Stimulated activated memory B cell treated with anti-CD40 and anti-IgM and Interleukin-4, amounts not matched to agents 10 μg/mL and 1 μg/mL and 100 μg/mL, for 72 hours (primary cell): ENCODE measurements around the gene EPHA2.
"Not testable (repeated sequence)": the region's sequence is repeated elsewhere in the genome, so short reads cannot be mapped to it uniquely, and the experiment has no call there.

Experiments
- ATAC-seq: fragments of 150-1000 bp; cut with Tn5 transposase; 2 replicates; pipeline ENCODE4 v1.10.0; 2021
- H3K27ac Mint-ChIP-seq: one replicate; pipeline ENCODE4 v1.8.0; 2022; ENCODE audit warnings: mild to moderate bottlenecking, mixed read lengths
- H3K27me3 Mint-ChIP-seq: one replicate; pipeline ENCODE4 v1.8.0; 2022; ENCODE audit warnings: mixed read lengths
- H3K36me3 Mint-ChIP-seq: one replicate; pipeline ENCODE4 v1.8.0; 2022; ENCODE audit warnings: mixed read lengths
- H3K4me1 Mint-ChIP-seq: one replicate; pipeline ENCODE4 v1.8.0; 2022; ENCODE audit warnings: mixed read lengths
- H3K4me3 Mint-ChIP-seq: one replicate; pipeline ENCODE4 v1.8.0; 2022; ENCODE audit warnings: mild to moderate bottlenecking, moderate library complexity, mixed read lengths
- H3K9me3 Mint-ChIP-seq: one replicate; pipeline ENCODE4 v1.8.0; 2022; ENCODE audit warnings: mixed read lengths

EPHA2 gene

DNA sequence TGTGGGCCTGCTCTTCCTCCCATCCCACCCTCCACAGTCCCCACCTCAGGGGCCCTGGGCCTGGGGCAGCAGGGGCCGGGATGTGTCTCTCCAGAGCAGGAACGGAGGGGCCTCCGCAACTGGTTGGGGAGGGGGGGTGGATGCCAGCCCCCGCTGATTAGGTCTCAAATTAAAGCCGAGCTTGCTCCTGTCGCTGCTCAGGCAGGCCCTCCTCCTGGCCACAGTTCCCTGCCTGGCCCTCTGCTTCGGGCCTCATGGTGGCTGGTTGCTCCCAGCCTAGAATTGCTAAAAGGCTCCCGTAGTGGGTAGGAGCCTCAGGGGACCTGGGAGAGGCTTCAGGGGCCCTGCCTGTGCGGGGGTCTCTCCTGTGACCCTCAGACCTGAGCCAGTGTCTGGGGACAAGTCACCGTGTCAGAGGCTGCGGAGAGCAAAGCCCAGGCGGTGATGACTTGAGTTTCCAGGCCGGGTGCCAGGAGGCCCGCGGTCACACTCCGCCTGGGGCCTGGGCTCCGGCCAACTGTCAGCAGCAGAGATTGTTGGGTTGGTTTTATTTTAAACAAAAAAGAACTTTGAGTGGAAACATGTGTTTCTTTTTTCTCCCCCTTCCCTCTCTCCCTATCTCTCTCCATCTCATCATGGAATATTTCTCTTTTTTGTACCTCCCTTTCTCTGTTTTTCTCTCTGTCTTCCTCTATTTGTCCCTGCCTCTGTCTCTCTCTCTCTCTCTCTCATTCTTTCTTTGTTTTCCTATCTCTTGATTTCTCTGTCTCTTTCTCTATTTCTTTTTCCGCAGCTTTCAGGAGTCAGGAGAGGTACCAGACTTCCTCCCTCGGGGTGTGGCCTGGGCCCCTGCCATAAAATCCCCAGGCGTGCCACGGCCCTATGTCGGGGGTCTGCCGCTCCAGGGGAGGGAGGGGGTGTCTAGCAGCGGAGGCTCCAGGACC, 20.0 kb upstream of the EPHA2 start:
- Mint-ChIP-seq H3K9me3 (no peaks in the 10 kb centered on the region), H3K4me1 (peaks cover 5% of the 10 kb centered on the region), H3K27me3 (peaks cover 73% of the 10 kb centered on the region), H3K27ac (no peak overlapping the region), H3K4me3 (no peak overlapping the region), H3K36me3 (no peaks in the 10 kb centered on the region)
- ATAC-seq = no peak

DNA sequence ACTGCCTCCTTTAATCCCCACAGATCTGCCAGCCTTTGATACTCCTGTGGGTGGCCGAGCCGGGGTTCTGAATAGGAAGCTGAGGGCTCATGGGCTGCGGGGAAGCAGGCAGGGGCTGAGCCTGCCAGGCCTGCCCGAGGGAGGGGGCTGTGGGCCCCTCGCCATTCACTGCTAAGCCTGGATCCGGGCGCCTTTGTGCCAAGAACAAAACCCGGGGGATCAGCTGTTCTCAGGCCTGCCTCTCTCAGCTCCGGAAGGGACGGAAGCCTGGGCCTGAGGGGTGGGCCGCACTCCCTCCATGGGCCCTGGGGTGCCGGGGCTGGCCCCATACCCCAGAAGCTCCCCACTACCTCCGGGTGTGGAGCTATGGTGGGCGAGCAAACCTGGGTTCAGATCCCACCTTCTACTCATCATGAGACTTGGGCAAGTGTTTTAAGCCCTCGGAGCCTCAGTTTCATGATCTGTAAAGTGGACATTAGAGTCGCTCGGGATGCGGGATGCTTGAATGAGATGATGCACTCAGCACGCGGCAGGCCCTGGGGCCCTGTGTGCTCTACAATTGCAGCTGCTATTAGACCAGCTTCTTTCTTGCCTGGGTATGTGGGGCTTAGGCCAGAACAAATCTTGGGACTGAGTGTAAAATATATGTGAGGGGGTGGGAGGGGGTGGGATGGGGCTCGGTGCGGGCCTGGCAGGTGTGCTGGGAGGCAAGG, 19.2 kb upstream of the EPHA2 start:
- peaks cover 5% of the 10 kb centered on the region for H3K4me1 Mint-ChIP-seq
- no peaks in the 10 kb centered on the region for H3K9me3 Mint-ChIP-seq
- peaks cover 79% of the 10 kb centered on the region for H3K27me3 Mint-ChIP-seq
- H3K4me3 Mint-ChIP-seq = no peak overlapping the region
- H3K36me3 Mint-ChIP-seq = no peaks in the 10 kb centered on the region
- ATAC-seq = no peak
- H3K27ac Mint-ChIP-seq = no peak overlapping the region

DNA sequence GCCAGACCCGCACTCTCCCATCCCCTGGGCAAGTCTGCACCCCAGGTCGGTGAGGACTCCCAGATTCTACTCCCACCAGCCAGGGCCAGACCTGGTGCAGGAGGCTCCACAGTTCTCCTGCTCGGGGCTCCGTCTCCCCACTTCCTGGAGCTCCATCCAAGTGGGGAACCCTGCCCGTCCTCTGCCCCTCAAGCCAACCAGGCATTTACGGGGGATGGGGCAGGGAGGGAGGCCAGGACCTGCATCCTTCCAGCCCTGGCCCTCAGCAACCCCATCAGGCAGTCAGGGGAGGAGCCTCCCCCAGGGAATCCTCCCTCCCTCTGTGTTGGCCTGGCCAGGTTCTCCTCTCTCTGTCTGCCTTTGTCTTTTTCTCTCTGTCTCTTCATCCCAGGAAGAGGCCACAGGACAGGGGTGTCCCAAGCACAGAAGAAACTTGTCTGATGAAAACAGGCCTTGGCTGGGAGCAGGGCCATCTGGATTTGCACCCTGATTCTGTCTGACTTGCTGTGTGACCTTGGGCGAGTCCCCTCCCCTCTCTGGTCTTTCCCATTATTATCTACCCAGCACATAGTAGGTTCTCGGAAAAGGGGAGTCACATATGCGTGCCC, 18.5 kb upstream of the EPHA2 start:
- Mint-ChIP-seq H3K4me3 (no peak overlapping the region), H3K4me1 (peaks cover 10% of the 10 kb centered on the region), H3K27me3 (peaks cover 79% of the 10 kb centered on the region), H3K36me3 (no peaks in the 10 kb centered on the region), H3K27ac (no peak overlapping the region), H3K9me3 (no peaks in the 10 kb centered on the region)
- ATAC-seq = no peak

DNA sequence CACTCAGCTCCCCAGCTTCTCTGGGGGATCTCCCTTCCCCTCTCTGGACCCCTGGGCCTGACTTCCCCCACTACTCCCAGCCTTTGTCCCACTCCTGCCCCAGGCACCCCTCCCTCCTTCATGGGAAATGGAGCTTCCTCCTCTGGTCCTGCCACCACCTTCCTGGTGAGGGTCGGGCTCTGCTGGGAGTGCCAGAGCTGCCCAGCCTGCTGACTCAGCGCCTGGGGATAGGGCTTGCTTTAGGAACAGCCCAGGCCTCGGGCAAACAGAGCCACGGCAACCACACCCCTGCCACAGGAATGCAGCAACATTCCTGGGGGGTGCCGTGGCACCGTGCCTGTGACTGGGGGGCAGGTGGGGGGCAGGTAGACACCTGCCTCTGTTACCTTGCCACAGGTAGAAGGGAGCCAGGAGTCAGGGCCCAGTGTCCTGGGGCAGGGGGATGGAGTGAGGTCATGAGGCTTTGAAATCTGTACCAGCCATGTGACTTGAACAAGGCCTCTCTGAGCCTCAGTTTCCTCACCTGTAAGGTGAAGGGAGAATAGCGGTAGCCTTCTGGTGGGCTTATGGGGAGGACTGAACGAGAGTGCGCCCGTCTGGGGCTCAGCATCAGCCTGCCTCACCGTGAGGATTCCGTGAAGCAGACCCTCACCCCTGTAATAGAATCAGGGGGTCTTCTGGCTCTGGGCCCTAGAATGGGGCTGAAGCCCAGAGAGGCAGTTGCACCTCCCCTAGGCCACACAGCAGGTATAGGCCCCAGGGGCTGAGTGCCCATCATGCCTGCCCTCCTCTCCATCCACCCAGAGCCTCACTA, 17.8 kb upstream of the EPHA2 start:
- peaks cover 76% of the 10 kb centered on the region for H3K27me3 Mint-ChIP-seq
- ATAC-seq = no peak
- H3K36me3 Mint-ChIP-seq = no peaks in the 10 kb centered on the region
- H3K27ac Mint-ChIP-seq = no peak overlapping the region
- H3K9me3 Mint-ChIP-seq = no peaks in the 10 kb centered on the region
- H3K4me3 Mint-ChIP-seq = no peak overlapping the region
- H3K4me1 Mint-ChIP-seq = peaks cover 17% of the 10 kb centered on the region

DNA sequence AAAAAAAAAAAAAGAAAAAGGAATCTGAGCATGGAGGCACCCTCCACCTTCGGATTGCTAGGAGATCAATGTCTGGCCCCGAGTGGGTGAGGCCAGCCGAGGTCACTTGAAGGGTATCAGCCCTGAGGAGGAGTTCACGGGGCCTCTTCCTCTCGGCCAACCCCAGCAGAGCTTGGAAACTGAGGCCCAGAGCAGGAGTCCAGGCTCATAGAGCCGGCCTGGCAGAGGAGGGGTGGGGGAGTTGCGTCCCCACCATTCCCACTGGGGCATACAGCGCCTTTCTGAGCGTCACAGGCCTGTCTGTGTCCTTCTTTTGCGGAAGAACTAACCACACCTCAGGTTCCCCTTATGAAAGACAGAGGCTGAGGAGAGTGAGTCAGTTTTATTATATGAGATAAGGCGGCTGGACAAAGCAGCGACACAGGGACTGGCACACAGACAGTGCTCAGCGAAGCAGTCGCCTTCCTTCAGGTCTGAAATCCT, 17.1 kb upstream of the EPHA2 start:
- H3K27ac Mint-ChIP-seq = no peak overlapping the region
- H3K27me3 Mint-ChIP-seq = peaks cover 69% of the 10 kb centered on the region
- H3K9me3 Mint-ChIP-seq = no peaks in the 10 kb centered on the region
- H3K4me3 Mint-ChIP-seq = no peak overlapping the region
- no peak for ATAC-seq
- peaks cover 24% of the 10 kb centered on the region for H3K4me1 Mint-ChIP-seq
- no peaks in the 10 kb centered on the region for H3K36me3 Mint-ChIP-seq

DNA sequence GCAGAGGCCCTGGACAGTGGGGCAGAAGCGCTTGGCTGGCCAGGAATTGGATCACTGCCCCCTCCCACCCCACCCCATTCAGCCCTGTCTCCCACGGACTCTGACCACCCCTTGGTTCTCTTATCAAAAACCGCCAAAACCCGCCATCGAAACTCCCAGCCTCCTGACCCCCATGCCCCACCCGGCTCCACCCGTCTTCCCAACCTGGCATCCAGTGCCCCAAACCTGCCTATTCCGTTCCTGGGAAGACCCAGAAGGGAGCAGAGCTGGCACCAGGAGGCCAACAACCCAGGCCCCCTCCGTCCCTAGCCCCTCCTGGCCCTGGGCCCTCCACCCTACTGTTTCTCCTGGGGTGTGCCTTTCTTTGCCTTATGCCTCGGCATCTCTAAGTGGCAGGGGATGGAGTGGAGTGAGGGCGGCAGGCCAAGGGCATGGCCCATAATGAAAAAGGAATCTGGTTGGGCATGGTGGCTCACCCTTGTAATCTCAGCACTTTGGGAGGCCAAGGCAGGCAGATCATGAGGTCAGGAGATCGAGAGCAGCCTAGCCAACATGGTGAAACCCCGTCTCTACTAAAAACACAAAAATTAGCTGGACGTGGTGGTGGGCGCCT, 16.5 kb upstream of the EPHA2 start:
- H3K4me3 Mint-ChIP-seq = no peak overlapping the region
- no peaks in the 10 kb centered on the region for H3K36me3 Mint-ChIP-seq
- H3K27me3 Mint-ChIP-seq = peaks cover 62% of the 10 kb centered on the region
- ATAC-seq = no peak
- H3K27ac Mint-ChIP-seq = no peak overlapping the region
- H3K9me3 Mint-ChIP-seq = no peaks in the 10 kb centered on the region
- peaks cover 26% of the 10 kb centered on the region for H3K4me1 Mint-ChIP-seq

DNA sequence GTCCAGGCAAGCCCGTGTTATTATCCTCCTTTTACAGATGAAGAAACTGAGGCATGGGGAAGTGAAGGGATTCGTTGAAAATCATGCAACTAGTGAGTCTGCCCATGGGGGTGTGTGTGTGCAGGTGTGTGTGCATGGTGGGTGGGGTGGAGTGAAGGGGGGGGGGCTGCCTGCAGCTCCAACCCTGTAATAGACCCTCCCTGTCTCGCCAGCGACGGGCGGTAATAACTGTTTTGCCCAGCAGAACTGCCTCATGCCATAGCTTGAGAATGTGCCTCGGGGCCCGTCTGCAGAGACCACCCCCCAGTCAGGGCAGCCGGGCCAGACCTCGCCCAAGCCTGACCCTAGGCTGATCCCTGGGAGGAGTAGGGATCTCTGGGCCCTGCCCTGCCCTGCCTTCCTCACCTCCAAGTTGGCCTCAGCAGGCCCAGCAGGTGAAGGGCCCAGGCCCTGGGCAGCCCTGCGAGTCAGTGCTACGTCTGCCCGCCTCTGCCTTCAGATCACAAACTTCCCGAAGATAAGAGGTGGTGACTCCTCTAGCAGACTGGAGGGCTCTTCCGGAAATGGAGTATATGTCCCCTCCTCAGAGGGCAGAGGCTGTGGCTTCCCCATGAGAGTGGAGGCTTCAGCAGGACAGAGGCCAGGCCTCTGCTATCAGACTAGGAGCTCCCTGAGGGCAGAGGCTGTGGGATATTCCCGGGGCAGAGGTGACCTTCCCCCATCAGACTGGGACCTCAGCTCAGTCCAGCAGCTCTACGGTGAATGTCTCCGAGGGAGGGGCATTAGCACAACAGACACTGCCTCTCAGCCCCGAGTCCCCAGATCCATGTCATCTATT, 15.7 kb upstream of the EPHA2 start:
- Mint-ChIP-seq H3K4me1 (peaks cover 26% of the 10 kb centered on the region), H3K27me3 (peaks cover 54% of the 10 kb centered on the region), H3K9me3 (no peaks in the 10 kb centered on the region), H3K4me3 (no peak overlapping the region), H3K36me3 (no peaks in the 10 kb centered on the region), H3K27ac (no peak overlapping the region)
- no peak for ATAC-seq

DNA sequence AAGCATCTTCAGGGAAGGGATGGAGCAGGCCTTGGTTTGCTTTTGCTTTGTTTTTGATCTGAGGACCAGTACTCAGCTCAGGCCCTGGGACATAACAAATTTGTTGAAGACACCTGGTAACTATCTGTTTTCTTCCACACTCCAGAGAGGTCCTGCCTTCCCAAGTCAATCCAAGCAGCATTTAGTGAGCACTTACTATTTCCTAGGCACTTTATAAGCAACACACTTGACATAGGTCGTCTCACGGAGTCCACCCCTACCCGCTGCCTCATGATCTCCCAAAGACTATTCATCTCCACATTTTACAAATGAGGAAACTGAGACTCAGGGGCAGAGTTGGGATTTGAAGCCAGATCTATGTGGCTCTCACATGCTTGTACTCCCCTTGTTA, 14.4 kb upstream of the EPHA2 start:
- H3K36me3 Mint-ChIP-seq = no peaks in the 10 kb centered on the region
- H3K9me3 Mint-ChIP-seq = no peaks in the 10 kb centered on the region
- no peak overlapping the region for H3K27ac Mint-ChIP-seq
- no peak overlapping the region for H3K4me3 Mint-ChIP-seq
- ATAC-seq = no peak
- peaks cover 45% of the 10 kb centered on the region for H3K27me3 Mint-ChIP-seq
- H3K4me1 Mint-ChIP-seq = peaks cover 26% of the 10 kb centered on the region

DNA sequence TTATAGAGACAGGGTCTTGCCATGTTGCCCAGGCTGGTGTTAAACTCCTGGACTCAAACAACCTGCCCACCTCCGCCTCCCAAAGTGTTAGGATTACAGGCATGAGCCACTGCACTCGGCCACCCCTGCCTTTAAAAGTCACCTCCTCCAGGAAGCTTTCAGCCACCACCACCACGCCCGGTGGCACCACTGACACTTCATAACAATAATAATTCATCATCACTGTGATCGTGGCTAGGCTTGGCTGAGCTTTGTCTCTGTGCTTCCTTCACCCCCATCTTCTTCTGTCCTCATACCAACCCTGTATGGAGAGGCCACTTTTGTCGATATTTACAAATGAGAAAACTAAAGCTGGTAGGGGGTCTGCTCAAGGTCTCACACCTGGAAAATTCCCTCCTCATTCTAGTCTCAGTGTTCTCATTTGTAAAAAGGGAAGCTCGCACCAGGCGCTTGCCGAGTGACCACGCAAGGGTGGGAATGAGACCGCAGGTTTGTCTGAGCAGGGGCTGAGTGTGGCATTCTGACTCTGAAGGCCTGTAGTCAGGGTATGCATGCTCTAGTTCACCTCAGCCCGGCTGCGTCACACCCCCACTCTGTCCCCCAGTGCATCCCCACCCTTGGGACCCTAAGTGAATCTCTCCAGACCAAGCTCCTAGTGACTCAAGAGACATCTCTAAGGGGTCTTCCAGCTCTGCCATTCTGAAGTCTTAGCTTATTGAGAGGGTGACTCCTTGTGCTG, 12.9 kb upstream of the EPHA2 start:
- H3K27ac Mint-ChIP-seq = peak overlapping the region; percentile 55

DNA sequence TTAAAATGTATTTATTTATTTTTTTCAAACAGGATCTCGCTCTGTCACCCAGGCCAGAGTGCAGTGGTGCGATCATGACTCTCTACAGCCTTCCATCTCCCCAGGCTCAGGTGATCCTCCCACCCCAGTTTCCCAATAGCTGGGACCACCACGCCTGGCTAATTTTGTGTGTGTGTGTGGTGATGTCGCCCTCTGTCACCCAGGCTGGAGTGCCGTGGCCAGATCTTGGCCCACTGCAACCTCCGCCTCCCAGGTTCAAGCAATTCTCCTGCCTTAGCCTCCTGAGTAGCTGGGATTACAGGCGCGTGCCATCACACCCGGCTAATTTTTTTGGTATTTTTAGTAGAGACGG, 12.3 kb upstream of the EPHA2 start:
- peak overlapping the region; percentile 55 for H3K27ac Mint-ChIP-seq
- not testable (repeated sequence) for ATAC-seq, H3K9me3 Mint-ChIP-seq, H3K36me3 Mint-ChIP-seq
- peaks cover 35% of the 10 kb centered on the region for H3K4me1 Mint-ChIP-seq
- H3K27me3 Mint-ChIP-seq = peaks cover 24% of the 10 kb centered on the region
- H3K4me3 Mint-ChIP-seq = peak overlapping the region; percentile 76

More for the DNA sequence above, 12.9 kb upstream of the EPHA2 start:
- peak overlapping the region; percentile 76 for H3K4me3 Mint-ChIP-seq
- no peaks in the 10 kb centered on the region for H3K36me3 Mint-ChIP-seq
- peak; percentile 49 for ATAC-seq
- peaks cover 31% of the 10 kb centered on the region for H3K27me3 Mint-ChIP-seq
- H3K4me1 Mint-ChIP-seq = peaks cover 38% of the 10 kb centered on the region
- no peaks in the 10 kb centered on the region for H3K9me3 Mint-ChIP-seq

DNA sequence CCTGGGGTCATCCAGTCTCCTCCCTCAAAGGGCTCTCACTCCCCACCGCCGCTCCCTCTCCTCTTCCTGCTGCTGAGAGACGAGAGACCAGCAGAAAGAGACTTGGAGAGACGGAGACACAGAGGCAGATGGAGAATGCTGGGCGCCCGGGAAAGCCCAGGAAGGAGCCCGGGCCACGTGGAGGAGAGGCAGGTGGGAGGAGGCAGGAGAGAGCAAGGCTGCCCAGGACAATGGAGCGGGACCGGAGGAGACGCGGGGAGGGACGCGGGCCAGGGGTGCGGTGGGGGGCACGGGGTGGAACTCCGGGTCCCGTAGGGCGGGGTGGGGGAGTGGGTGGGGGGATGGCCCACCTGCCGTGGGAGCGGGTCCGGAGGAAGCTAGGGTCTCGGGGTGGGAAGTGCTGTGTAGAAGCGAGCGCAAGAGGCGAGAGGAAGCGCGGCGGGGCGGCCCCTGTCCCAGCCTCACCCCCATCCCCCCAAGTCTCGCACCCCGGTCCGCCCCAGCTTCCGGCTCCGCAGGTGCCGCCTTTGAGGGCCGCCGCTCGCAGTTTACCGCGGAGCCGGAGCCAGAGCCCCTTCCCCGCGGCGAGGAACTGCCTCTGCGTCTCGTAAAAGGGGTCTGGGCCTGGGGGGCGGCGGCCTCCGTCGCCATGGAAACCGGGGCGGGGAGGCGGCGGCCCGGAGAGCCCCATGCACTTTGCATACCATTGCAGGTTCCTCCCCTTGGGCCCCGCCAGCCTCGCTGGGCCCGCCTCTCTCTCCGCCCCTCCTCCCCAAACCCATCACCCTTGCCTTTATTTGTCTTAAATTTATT, 11.7 kb upstream of the EPHA2 start:
- no peaks in the 10 kb centered on the region for H3K36me3 Mint-ChIP-seq
- peak overlapping the region; percentile 55 for H3K27ac Mint-ChIP-seq
- H3K27me3 Mint-ChIP-seq = peaks cover 20% of the 10 kb centered on the region
- peak; percentile 85 for ATAC-seq
- H3K4me3 Mint-ChIP-seq = peak overlapping the region; percentile 77
- H3K4me1 Mint-ChIP-seq = peaks cover 41% of the 10 kb centered on the region
- H3K9me3 Mint-ChIP-seq = no peaks in the 10 kb centered on the region

DNA sequence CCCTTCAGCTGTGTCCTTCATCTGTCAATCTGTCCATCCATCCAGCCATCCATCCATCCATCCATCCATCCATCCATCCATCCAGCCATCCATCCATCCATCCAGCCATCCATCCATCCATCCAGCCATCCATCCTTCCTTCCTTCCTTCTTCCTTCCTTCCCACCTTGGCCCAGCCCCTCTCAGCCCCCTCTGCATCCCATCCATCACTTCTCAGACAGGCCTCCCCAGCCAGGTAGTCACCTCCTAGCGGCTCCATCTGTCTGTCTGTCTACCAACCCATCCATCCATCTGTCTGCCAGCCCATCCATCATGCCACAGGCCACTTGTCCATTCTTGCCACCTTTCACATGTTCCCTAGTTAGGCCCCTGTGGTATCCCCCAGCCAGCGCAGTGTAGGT, 10.2 kb upstream of the EPHA2 start:
- H3K4me1 Mint-ChIP-seq = peaks cover 44% of the 10 kb centered on the region
- H3K27ac Mint-ChIP-seq = peak overlapping the region; percentile 5
- peaks cover 9% of the 10 kb centered on the region for H3K27me3 Mint-ChIP-seq
- no peaks in the 10 kb centered on the region for H3K9me3 Mint-ChIP-seq
- ATAC-seq = no peak
- no peak overlapping the region for H3K4me3 Mint-ChIP-seq
- H3K36me3 Mint-ChIP-seq = no peaks in the 10 kb centered on the region

DNA sequence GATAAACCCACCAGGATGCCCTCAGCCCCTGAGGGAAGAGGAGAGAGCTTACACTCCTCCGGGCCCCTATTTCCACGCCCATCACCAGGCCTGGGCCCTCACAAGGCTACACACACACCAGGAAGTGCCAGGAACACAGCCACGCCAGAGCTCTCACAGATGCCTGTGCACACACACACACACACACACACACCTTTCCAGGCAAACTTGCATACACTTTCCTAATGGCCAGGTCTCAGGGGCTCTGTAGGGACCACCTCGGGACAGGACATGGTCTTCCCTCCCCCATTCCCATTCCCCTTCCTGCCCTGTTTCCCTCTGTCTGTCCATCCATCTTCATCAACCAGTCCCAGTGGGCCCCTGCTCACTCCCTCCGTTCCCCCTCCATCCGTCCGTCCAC, 9.7 kb upstream of the EPHA2 start:
- H3K27ac Mint-ChIP-seq = peak overlapping the region; percentile 5
- H3K4me1 Mint-ChIP-seq = peaks cover 44% of the 10 kb centered on the region
- no peak overlapping the region for H3K4me3 Mint-ChIP-seq
- no peaks in the 10 kb centered on the region for H3K9me3 Mint-ChIP-seq
- peaks cover 3% of the 10 kb centered on the region for H3K27me3 Mint-ChIP-seq
- no peaks in the 10 kb centered on the region for H3K36me3 Mint-ChIP-seq
- ATAC-seq = no peak
